Neural crest cell (in vitro differentiated cells): ENCODE data around the gene C9orf50. TPM values are rescaled to one million over a fixed set of nuclear protein-coding genes. Genes with fewer than 3 reads are reported as not detected.
A peak's percentile ranks its signal among the peaks of the same experiment; 100 is the strongest.

Source experiments
- DNase-seq: peaks from one replicate; pipeline ENCODE4 v3.0.0; 2021; ENCODE audit warnings: low read depth, mixed read lengths, low spot score
- H3K27ac Mint-ChIP-seq: one replicate; pipeline ENCODE4 v1.8.0; 2021; ENCODE audit warnings: mild to moderate bottlenecking, mixed read lengths; ENCODE audit not compliant: unreplicated experiment
- H3K27me3 Mint-ChIP-seq: 2 replicates; pipeline ENCODE4 v1.8.0; 2021; ENCODE audit warnings: low read depth, mild to moderate bottlenecking, mixed read lengths
- H3K36me3 Mint-ChIP-seq: 2 replicates; pipeline ENCODE4 v1.8.0; 2021; ENCODE audit warnings: low read depth, mild to moderate bottlenecking, mixed read lengths
- H3K4me1 Mint-ChIP-seq: 2 replicates; pipeline ENCODE4 v1.8.0; 2021; ENCODE audit warnings: mixed read lengths
- H3K4me3 Mint-ChIP-seq: one replicate; pipeline ENCODE4 v1.8.0; 2021; ENCODE audit warnings: mild to moderate bottlenecking, mixed read lengths
- H3K9me3 Mint-ChIP-seq: 2 replicates; pipeline ENCODE4 v1.8.0; 2021; ENCODE audit warnings: mixed read lengths
- CTCF ChIP-seq: fragments of 200-600 bp; sonication (generic); conservative IDR thresholded peaks from 2 replicates; pipeline ENCODE4 v1.5.0; 2021; ENCODE audit warnings: antibody characterized with exemption, mild to moderate bottlenecking
- total RNA-seq: library from RNA; stranded (reverse); gene quantifications from 2 replicates; pipeline ENCODE4 v1.2.1, GENCODE V29; 2021

C9orf50 gene
- total RNA-seq, 1 donor from 2014 or later = 0.26 TPM

- Mint-ChIP-seq H3K27ac (no peak overlapping the region), H3K36me3 (no peaks in the 10 kb centered on the region), H3K4me1 (peaks cover 47% of the 10 kb centered on the region), H3K4me3 (peak overlapping the region; percentile 91), H3K9me3 (no peaks in the 10 kb centered on the region), H3K27me3 (no peaks in the 10 kb centered on the region)
- DNase-seq = no peak
- no peak for TF ChIP-seq CTCF
These were observed 7.8 kb upstream of the C9orf50 start for GRCh38 chr9:129628709-129629108.

GRCh38 chr9:129627556-129628440, 6.9 kb upstream of the C9orf50 start:
- peak overlapping the region; percentile 91 for H3K4me3 Mint-ChIP-seq
- no peaks in the 10 kb centered on the region for H3K36me3 Mint-ChIP-seq
- peaks cover 50% of the 10 kb centered on the region for H3K4me1 Mint-ChIP-seq
- H3K9me3 Mint-ChIP-seq = no peaks in the 10 kb centered on the region
- no peak for DNase-seq
- H3K27me3 Mint-ChIP-seq = no peaks in the 10 kb centered on the region
- no peak for TF ChIP-seq CTCF
- peak overlapping the region; percentile 76 for H3K27ac Mint-ChIP-seq

- peak overlapping the region; percentile 15 for H3K27ac Mint-ChIP-seq
These were observed 5.9 kb upstream of the C9orf50 start for GRCh38 chr9:129626625-129627284.

GRCh38 chr9:129626079-129626624, 5.3 kb upstream of the C9orf50 start, which contains the start of gene NTMT1:
Gene NTMT1, plus strand, starts transcription at chr9:129626163. Its CDS starts 6,541 bp downstream, at chr9:129632704.
- H3K4me3 Mint-ChIP-seq = peak within 1 kb of the TSS; percentile 91
- H3K27me3 Mint-ChIP-seq = peaks cover 2% of the 10 kb centered on the region
- peak within 1 kb of the TSS; percentile 89 for H3K27ac Mint-ChIP-seq
- TF ChIP-seq CTCF = no peak
- peaks cover 48% of the 10 kb centered on the region for H3K4me1 Mint-ChIP-seq
- DNase-seq = peak; percentile 88
- H3K36me3 Mint-ChIP-seq = no peaks in the 10 kb centered on the region
- H3K9me3 Mint-ChIP-seq = no peaks in the 10 kb centered on the region

More at GRCh38 chr9:129626625-129627284, 5.9 kb upstream of the C9orf50 start:
- DNase-seq = no peak
- H3K9me3 Mint-ChIP-seq = no peaks in the 10 kb centered on the region
- no peaks in the 10 kb centered on the region for H3K27me3 Mint-ChIP-seq
- peaks cover 50% of the 10 kb centered on the region for H3K4me1 Mint-ChIP-seq
- peak overlapping the region; percentile 91 for H3K4me3 Mint-ChIP-seq
- no peak for TF ChIP-seq CTCF
- H3K36me3 Mint-ChIP-seq = no peaks in the 10 kb centered on the region

GRCh38 chr9:129624947-129625346, 4.0 kb upstream of the C9orf50 start:
- no peak for DNase-seq
- H3K27ac Mint-ChIP-seq = no peak overlapping the region
- H3K27me3 Mint-ChIP-seq = peaks cover 6% of the 10 kb centered on the region
- H3K4me3 Mint-ChIP-seq = peak overlapping the region; percentile 78
- TF ChIP-seq CTCF = no peak
- peaks cover 41% of the 10 kb centered on the region for H3K4me1 Mint-ChIP-seq
- H3K36me3 Mint-ChIP-seq = no peaks in the 10 kb centered on the region
- H3K9me3 Mint-ChIP-seq = no peaks in the 10 kb centered on the region
